A549 (cell line): ENCODE data around the gene GPR55. TPM values are rescaled to one million over a fixed set of nuclear protein-coding genes. Genes with fewer than 3 reads are reported as not detected.

ENCODE experiments used
- ATAC-seq, 2 experiments: fragments of 200-7000 bp in 1 of 2; fragments of >200 bp in 1 of 2; cut with Nextera tagmentation in 1 of 2; cut with Tn5 transposase in 1 of 2; 3 replicates each; pipeline versions ENCODE4 v1.8.0 to v1.9.1; 2018 to 2020; ENCODE audit warnings: mild to moderate bottlenecking in 1 of 2, moderate library complexity in 1 of 2
- CTCF ChIA-PET: fragments of 300-600 bp; sonication (Branson Sonifier 250); formaldehyde crosslinking; extraction: SDS; loops from one replicate; lab custom pipeline; 2021; ENCODE audit warnings: antibody characterized with exemption, inconsistent platforms; lab: Yijun Ruan, JAX
- POLR2A ChIA-PET: fragments of 350-600 bp; formaldehyde crosslinking; extraction: SDS; loops from one replicate; lab custom pipeline; 2021; ENCODE audit warnings: antibody characterized with exemption, inconsistent platforms; lab: Yijun Ruan, JAX
- DNase-seq, 2 experiments: peaks; one replicate each; pipeline versions ENCODE4 v3.0.0 to v3.0.0-alpha.2; 2011 to 2016; ENCODE audit warnings: low read depth in 1 of 2, low spot score in 1 of 2
- FAIRE-seq: peaks from 2 replicates; lab custom pipeline; 2011; peaks lifted over from hg19 to GRCh38; lab: Jason Lieb, UNC
- H3K27ac ChIP-seq, 2 experiments: fragments of >200 bp; sonication (Bioruptor Twin); formaldehyde crosslinking; 3 replicates each; pipeline ENCODE4 v1.5.1; 2016 to 2017
- H3K4me1 ChIP-seq: fragments of >200 bp; sonication (Bioruptor Twin); formaldehyde crosslinking; 3 replicates; pipeline ENCODE4 v1.6.1; 2016
- H3K4me2 ChIP-seq: fragments of >200 bp; sonication (Bioruptor Twin); formaldehyde crosslinking; 3 replicates; pipeline ENCODE4 v1.6.1; 2016
- H3K4me3 ChIP-seq: fragments of >200 bp; sonication (Bioruptor Twin); formaldehyde crosslinking; 3 replicates; pipeline ENCODE4 v1.5.1; 2016
- H3K9me3 ChIP-seq: fragments of >200 bp; sonication (Bioruptor Twin); formaldehyde crosslinking; 3 replicates; pipeline ENCODE4 v1.6.1; 2016
- CBX8 ChIP-seq: fragments of 200-600 bp; sonication (generic); IDR thresholded peaks from 2 replicates; pipeline ENCODE4 v1.6.1; 2016
- CEBPB ChIP-seq, 2 experiments: fragments of >200 bp in 1 of 2; sonication (Bioruptor Twin) in 1 of 2; formaldehyde crosslinking in 1 of 2; IDR thresholded peaks; 2 replicates each; pipeline ENCODE4 v1.6.1; 2012 to 2016
- EP300 ChIP-seq, 2 experiments: fragments of >200 bp; sonication (Bioruptor Twin); formaldehyde crosslinking; IDR thresholded peaks; 2 replicates in 1 of 2; 3 replicates in 1 of 2; pipeline ENCODE4 v1.6.1; 2016 to 2017
- FOSB ChIP-seq: fragments of 250-450 bp; sonication (Bioruptor Pico); IDR thresholded peaks from 2 replicates; pipeline ENCODE4 v1.5.0; 2020; ENCODE audit warnings: mild to moderate bottlenecking, moderate library complexity
- FOSL2 ChIP-seq, 2 experiments: fragments of 450-650 bp in 1 of 2; fragments of >200 bp in 1 of 2; sonication (Bioruptor Twin) in 1 of 2; formaldehyde crosslinking; IDR thresholded peaks; 2 replicates each; pipeline versions ENCODE4 v1.5.0 to v1.6.1; 2016 to 2020; ENCODE audit warnings: mild to moderate bottlenecking in 1 of 2, moderate library complexity in 1 of 2
- HEYL ChIP-seq: fragments of 250-450 bp; sonication (Bioruptor Pico); IDR thresholded peaks from 2 replicates; pipeline ENCODE4 v1.8.0; 2021; ENCODE audit warnings: mild to moderate bottlenecking, moderate library complexity
- HOXB5 ChIP-seq: fragments of 250-450 bp; sonication (Bioruptor Pico); IDR thresholded peaks from 2 replicates; pipeline ENCODE4 v1.5.0; 2020; ENCODE audit warnings: mild to moderate bottlenecking, moderate library complexity
- MYC ChIP-seq: IDR thresholded peaks from 2 replicates; pipeline ENCODE4 v1.6.1; 2012; ENCODE audit warnings: mild to moderate bottlenecking, inconsistent platforms, low read length, improper control_type of control experiment, borderline replicate concordance
- NPAS2 ChIP-seq: fragments of 250-450 bp; sonication (Bioruptor Pico); IDR thresholded peaks from 2 replicates; pipeline ENCODE4 v1.8.0; 2022; ENCODE audit warnings: mild to moderate bottlenecking, moderate library complexity, borderline replicate concordance
- POLR2A ChIP-seq: IDR thresholded peaks from 2 replicates; pipeline ENCODE4 v1.6.1; 2012; ENCODE audit warnings: mild to moderate bottlenecking, low read length
- SMC3 ChIP-seq: fragments of >200 bp; sonication (Bioruptor Twin); formaldehyde crosslinking; IDR thresholded peaks from 3 replicates; pipeline ENCODE4 v1.6.1; 2018; ENCODE audit warnings: inconsistent platforms
- SREBF2 ChIP-seq: fragments of 450-650 bp; IDR thresholded peaks from 2 replicates; pipeline ENCODE4 v1.6.1; 2014; ENCODE audit warnings: mild to moderate bottlenecking, moderate library complexity
- TFCP2L1 ChIP-seq: fragments of 250-450 bp; sonication (Bioruptor Pico); IDR thresholded peaks from 2 replicates; pipeline ENCODE4 v1.5.0; 2021; ENCODE audit warnings: mild to moderate bottlenecking
- ZNF302 ChIP-seq: fragments of 250-450 bp; sonication (Bioruptor Pico); IDR thresholded peaks from 2 replicates; pipeline ENCODE4 v1.9.0; 2021; ENCODE audit warnings: inconsistent platforms, mild to moderate bottlenecking, moderate library complexity
- ZSCAN20 ChIP-seq: fragments of 250-450 bp; sonication (Bioruptor Pico); IDR thresholded peaks from 2 replicates; pipeline ENCODE4 v1.8.0; 2022; ENCODE audit warnings: mild to moderate bottlenecking, moderate library complexity
- WGBS: methylation state at CpG from one replicate; pipeline ENCODE4 v1.1.6; 2017; ENCODE audit errors: missing lambda C conversion rate; 5-methylcytosine and 5-hydroxymethylcytosine counted together
- polyA plus RNA-seq, 4 experiments: library from polyadenylated mRNA; depleted of rRNA in 3 of 4; stranded (reverse); fragments of >200 nt; fragmentation: RNase III in 1 of 4; extraction: RNeasy Plus Mini Kit Qiagen cat#74134 plus additional on column Dnase treatment in 1 of 4; gene quantifications; 2 replicates in 3 of 4; 3 replicates in 1 of 4; pipeline ENCODE4 v1.2.3, GENCODE V29; 2011 to 2017
- TF ChIP-seq, protein P1 (sequence below): fragments of 250-450 bp; sonication (Bioruptor Pico); IDR thresholded peaks from 2 replicates; pipeline ENCODE4 v1.5.0; 2021; ENCODE audit warnings: mild to moderate bottlenecking, moderate library complexity, borderline replicate concordance
- TF ChIP-seq, protein P2 (sequence below): fragments of 250-450 bp; sonication (Bioruptor Pico); IDR thresholded peaks from 2 replicates; pipeline ENCODE4 v1.5.0; 2020; ENCODE audit warnings: low read depth, mild to moderate bottlenecking, moderate library complexity
- TF ChIP-seq, protein P3 (sequence below): fragments of 150-350 bp; IDR thresholded peaks from 2 replicates; pipeline ENCODE4 v1.6.1; 2014; ENCODE audit warnings: low read depth, mild to moderate bottlenecking, low read length
- TF ChIP-seq, protein P4 (sequence below): IDR thresholded peaks from 2 replicates; pipeline ENCODE4 v1.6.1; 2012
- TF ChIP-seq, protein P5 (sequence below): fragments of 200-600 bp; sonication (generic); IDR thresholded peaks from 2 replicates; pipeline ENCODE4 v1.6.1; 2016; ENCODE audit warnings: antibody characterized with exemption, mild to moderate bottlenecking, moderate library complexity

Gene GPR55
- polyA plus RNA-seq, 2 of the 4 experiments (the other 2 are of a cell fraction): not detected

DNA sequence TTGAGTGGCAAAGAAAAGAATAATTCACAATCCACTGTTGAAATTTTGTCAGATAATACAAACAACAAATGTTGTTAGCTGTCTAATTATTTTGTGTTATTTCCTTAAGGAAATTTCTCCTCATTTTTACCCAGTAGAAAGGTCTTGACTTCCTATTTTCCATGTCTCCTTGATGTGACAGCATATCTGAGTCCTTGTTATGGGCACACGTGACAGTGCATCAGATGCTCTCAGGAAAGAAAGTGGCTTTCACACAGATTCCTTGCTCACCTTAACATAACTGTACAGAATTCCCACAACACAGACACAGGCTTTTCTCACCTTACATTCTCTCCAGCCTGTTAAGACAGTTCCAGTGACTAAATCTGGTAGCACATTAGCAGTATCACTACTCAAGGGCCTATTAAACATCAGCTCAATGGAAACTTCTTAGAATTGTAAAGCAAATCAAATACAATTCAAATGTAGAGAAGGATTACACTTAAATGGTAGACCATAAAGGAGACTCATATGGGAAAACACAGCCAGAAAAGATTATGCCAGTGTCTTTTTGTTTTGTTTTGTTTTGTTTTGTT lies 30.2 kb upstream of the GPR55 start:
- WGBS: 54% methylated on average over 1 of the region's 1 CpG
- ATAC-seq (no peak), FAIRE-seq (no peak), DNase-seq (no peak)
- ChIA-PET POLR2A (no interaction called here), CTCF (interaction anchor here (0.6 to 1.0 kb wide), 2 partner anchors 53 to 165 kb away, joined by 3 read pairs; no protein-coding TSS in a partner anchor)
- H3K4me1 ChIP-seq: 0 out of 3 replicates have a peak, but pooled peaks cover 4% of the 10 kb centered on the region
- no peaks in the 10 kb centered on the region for H3K9me3 ChIP-seq
- H3K4me3 ChIP-seq: no peak overlapping the region
- H3K27ac ChIP-seq: no peak overlapping the region
- H3K4me2 ChIP-seq: no peak overlapping the region
- TF ChIP-seq EP300 (IDR thresholded peaks at IDR 0.05): no peak
- TF ChIP-seq CBX8: no peak
- TF ChIP-seq ZNF302 (CRISPR knock-in tag): no peak
- TF ChIP-seq, protein P1, sequence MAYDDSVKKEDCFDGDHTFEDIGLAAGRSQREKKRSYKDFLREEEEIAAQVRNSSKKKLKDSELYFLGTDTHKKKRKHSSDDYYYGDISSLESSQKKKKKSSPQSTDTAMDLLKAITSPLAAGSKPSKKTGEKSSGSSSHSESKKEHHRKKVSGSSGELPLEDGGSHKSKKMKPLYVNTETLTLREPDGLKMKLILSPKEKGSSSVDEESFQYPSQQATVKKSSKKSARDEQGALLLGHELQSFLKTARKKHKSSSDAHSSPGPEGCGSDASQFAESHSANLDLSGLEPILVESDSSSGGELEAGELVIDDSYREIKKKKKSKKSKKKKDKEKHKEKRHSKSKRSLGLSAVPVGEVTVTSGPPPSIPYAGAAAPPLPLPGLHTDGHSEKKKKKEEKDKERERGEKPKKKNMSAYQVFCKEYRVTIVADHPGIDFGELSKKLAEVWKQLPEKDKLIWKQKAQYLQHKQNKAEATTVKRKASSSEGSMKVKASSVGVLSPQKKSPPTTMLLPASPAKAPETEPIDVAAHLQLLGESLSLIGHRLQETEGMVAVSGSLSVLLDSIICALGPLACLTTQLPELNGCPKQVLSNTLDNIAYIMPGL: no peak
- no peak for TF ChIP-seq NPAS2
- TF ChIP-seq, protein P2, sequence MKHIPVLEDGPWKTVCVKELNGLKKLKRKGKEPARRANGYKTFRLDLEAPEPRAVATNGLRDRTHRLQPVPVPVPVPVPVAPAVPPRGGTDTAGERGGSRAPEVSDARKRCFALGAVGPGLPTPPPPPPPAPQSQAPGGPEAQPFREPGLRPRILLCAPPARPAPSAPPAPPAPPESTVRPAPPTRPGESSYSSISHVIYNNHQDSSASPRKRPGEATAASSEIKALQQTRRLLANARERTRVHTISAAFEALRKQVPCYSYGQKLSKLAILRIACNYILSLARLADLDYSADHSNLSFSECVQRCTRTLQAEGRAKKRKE (CRISPR knock-in tag): no peak
- no peak for TF ChIP-seq FOSB (CRISPR knock-in tag)
- TF ChIP-seq, protein P3, sequence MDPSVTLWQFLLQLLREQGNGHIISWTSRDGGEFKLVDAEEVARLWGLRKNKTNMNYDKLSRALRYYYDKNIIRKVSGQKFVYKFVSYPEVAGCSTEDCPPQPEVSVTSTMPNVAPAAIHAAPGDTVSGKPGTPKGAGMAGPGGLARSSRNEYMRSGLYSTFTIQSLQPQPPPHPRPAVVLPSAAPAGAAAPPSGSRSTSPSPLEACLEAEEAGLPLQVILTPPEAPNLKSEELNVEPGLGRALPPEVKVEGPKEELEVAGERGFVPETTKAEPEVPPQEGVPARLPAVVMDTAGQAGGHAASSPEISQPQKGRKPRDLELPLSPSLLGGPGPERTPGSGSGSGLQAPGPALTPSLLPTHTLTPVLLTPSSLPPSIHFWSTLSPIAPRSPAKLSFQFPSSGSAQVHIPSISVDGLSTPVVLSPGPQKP: no peak
- no peak for TF ChIP-seq MYC
- no peak for TF ChIP-seq CEBPB (IDR thresholded peaks at IDR 0.05)
- no peak for TF ChIP-seq ZSCAN20 (CRISPR knock-in tag)
- TF ChIP-seq FOSL2 (IDR thresholded peaks at IDR 0.05): no peak
- TF ChIP-seq FOSL2 (CRISPR knock-in tag; IDR thresholded peaks at IDR 0.05): no peak
- TF ChIP-seq SREBF2: no peak
- TF ChIP-seq, protein P4, sequence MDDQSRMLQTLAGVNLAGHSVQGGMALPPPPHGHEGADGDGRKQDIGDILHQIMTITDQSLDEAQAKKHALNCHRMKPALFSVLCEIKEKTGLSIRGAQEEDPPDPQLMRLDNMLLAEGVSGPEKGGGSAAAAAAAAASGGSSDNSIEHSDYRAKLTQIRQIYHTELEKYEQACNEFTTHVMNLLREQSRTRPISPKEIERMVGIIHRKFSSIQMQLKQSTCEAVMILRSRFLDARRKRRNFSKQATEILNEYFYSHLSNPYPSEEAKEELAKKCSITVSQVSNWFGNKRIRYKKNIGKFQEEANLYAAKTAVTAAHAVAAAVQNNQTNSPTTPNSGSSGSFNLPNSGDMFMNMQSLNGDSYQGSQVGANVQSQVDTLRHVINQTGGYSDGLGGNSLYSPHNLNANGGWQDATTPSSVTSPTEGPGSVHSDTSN: no peak
- TF ChIP-seq HOXB5: no peak
- TF ChIP-seq TFCP2L1 (CRISPR knock-in tag): no peak
- no peak for TF ChIP-seq HEYL
- no peak for TF ChIP-seq SMC3

DNA sequence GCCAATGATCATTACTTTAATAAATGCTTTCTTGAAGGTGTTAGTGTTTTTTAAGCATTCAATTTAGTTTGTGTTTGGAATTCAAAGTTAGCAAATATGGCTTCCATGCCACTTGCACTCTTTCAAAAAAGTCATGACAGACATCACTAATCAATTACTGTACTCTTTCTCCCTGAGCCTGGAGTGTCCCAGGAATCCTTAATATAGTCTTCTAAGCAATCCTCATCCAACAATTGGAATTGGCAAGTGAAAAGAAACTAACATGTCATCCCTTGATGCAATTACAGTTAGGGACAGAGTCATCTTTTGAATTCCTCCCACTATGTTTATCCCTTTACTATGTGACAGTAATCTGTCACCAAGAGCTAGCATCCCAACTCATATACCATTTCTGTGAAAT lies 29.7 kb upstream of the GPR55 start:
- Histone ChIP-seq H3K4me2 (no peak overlapping the region), H3K9me3 (no peaks in the 10 kb centered on the region), H3K27ac (no peak overlapping the region), H3K4me1 (0 out of 3 replicates have a peak, but pooled peaks cover 4% of the 10 kb centered on the region), H3K4me3 (no peak overlapping the region)
- CTCF ChIA-PET: interaction anchor here (1.0 to 1.7 kb wide), 2 partner anchors 33 to 52 kb away, joined by 3 to 5 read pairs; no protein-coding TSS in a partner anchor
- ATAC-seq (no peak), FAIRE-seq (no peak), DNase-seq (no peak)
- TF ChIP-seq, protein P5, sequence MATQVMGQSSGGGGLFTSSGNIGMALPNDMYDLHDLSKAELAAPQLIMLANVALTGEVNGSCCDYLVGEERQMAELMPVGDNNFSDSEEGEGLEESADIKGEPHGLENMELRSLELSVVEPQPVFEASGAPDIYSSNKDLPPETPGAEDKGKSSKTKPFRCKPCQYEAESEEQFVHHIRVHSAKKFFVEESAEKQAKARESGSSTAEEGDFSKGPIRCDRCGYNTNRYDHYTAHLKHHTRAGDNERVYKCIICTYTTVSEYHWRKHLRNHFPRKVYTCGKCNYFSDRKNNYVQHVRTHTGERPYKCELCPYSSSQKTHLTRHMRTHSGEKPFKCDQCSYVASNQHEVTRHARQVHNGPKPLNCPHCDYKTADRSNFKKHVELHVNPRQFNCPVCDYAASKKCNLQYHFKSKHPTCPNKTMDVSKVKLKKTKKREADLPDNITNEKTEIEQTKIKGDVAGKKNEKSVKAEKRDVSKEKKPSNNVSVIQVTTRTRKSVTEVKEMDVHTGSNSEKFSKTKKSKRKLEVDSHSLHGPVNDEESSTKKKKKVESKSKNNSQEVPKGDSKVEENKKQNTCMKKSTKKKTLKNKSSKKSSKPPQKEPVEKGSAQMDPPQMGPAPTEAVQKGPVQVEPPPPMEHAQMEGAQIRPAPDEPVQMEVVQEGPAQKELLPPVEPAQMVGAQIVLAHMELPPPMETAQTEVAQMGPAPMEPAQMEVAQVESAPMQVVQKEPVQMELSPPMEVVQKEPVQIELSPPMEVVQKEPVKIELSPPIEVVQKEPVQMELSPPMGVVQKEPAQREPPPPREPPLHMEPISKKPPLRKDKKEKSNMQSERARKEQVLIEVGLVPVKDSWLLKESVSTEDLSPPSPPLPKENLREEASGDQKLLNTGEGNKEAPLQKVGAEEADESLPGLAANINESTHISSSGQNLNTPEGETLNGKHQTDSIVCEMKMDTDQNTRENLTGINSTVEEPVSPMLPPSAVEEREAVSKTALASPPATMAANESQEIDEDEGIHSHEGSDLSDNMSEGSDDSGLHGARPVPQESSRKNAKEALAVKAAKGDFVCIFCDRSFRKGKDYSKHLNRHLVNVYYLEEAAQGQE: no peak
- no peak for TF ChIP-seq POLR2A
- TF ChIP-seq NPAS2: no peak
- no peak for TF ChIP-seq CEBPB (IDR thresholded peaks at IDR 0.05)
- POLR2A ChIA-PET: no interaction called here
